ENCODE results near the gene APOA1.
"Not testable (repeated sequence)": the region's sequence is repeated elsewhere in the genome, so short reads cannot be mapped to it uniquely, and the experiment has no call there.

DNA sequence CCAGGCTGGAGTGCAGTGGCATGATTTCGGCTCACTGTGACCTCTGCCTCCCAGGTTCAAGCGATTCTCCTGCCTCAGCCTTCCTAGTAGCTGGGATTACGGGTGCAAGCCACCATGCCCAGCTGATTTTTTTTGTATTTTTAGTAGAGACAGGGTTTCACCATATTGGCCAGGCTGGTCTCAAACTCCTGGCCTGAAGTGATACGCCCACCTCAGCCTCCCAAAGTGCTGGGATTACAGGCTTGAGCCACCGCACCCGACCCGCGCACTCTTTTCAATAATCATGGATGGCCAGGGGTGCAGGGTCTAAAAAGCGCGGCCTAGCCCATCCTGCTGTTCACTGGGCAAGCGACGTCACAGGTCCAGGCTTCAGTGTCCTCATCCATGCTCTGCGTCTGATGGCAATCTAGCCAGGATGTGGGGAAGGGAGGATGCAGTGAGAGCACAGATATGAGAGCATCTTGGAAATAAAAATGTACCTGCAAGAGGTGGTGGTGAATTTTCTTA is 2.8 kb downstream of the APOA1 start:
- TF ChIP-seq POLR2AphosphoS5 (IDR thresholded peaks at IDR 0.05; ENCODE audit: low read depth, low read length); POLR2A (IDR thresholded peaks at IDR 0.05; ENCODE audit: low read depth, low read length); TAF1 (IDR thresholded peaks at IDR 0.05; ENCODE audit: borderline replicate concordance, low read depth, low read length): not testable (repeated sequence)

All from GM12892 (cell line).